GM18511 (cell line): Measurements from ENCODE around the gene CDH23.

ENCODE experiments used
- ATAC-seq: cut with Tn5 transposase; IDR thresholded peaks from one replicate; pipeline ENCODE4 v1.9.1; 2021; ENCODE audit warnings: mild to moderate bottlenecking, moderate library complexity; ENCODE audit not compliant: unreplicated experiment

CDH23 gene

GRCh38 chr10:71462062-71462935 is 65.6 kb downstream of the CDH23 start:
- no peak for ATAC-seq

GRCh38 chr10:71463111-71463510 is 66.4 kb downstream of the CDH23 start:
- ATAC-seq: no peak

DNA sequence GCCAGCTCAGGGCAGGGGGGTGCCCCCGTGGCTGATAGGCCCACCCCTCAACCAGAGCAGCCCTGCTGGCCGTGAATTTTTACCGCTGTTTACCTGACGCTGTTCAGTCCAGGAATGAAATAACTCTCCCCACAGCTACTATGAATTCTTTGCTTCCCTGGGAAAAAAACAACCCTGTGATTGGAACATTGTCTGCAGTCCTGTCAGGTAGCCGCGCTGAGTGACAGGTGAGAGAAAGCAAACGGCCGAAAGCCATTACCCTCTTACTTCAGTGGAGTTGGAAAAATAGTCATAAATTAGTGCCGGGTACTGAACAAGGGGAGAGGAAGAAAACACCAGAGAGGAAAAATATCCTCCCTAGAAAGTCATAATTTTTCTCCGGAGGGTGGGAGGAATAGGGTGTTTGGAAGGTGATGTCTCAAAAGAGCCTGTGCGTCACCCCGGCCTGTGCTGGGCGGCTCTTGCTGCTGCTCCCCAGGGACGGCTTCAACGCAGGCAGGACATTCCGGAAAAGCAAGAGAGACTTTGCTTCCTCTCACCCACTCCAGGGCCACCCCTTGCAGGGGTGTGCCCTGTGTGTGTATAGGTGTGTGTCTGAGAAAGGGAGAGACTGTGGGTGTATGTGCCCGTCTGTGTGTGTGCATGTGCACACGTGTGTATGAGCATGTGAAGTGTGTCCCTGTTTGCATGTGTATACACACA is 69.0 kb downstream of the CDH23 start:
- ATAC-seq: no peak

- ATAC-seq: no peak
Measured at GRCh38 chr10:71466330-71466729, 69.6 kb downstream of the CDH23 start.

DNA sequence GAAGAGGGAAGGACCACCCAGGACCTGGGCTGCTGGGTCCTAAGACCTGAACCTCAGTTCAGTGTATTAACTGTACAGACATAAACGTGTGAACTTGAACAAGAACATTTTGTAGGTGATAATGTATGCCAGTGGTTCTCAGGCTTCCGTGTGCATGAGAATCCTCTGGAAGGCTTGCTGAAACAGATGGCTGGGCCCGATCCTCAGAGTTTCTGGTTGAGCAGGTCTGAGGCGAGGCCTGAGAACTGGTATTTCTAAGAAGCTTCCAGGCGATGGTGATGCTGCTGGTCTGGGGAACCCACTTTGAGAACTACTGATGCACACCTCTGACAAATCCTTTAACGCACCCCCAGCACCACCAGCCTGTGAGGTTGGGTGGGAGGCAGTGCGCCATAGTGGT is 70.4 kb downstream of the CDH23 start:
- no peak for ATAC-seq

- ATAC-seq: no peak
Measured at GRCh38 chr10:71467569-71468362, 71.0 kb downstream of the CDH23 start.

GRCh38 chr10:71468363-71469094 is 71.8 kb downstream of the CDH23 start:
- no peak for ATAC-seq

DNA sequence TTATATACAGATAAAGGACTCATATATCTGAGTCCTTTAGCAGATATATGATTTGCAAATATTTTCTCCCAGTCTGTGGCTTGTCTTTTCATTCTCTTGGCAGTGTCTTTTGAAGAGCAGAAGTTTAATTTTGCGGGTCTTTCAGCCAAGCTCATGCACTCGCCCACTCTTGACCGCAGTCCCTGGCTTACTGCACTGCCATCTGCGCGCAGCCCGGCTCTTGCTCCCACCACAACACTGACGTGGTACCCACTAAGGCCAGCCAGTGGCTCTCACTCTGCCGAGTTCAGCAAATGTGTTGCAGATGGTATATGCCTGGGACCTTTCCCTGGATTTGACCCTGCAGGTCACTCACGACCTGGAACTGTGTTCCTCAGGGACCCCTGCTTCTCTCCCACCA is 74.3 kb downstream of the CDH23 start:
- ATAC-seq: no peak

- no peak for ATAC-seq
Measured at GRCh38 chr10:71471957-71472365, 75.2 kb downstream of the CDH23 start.

DNA sequence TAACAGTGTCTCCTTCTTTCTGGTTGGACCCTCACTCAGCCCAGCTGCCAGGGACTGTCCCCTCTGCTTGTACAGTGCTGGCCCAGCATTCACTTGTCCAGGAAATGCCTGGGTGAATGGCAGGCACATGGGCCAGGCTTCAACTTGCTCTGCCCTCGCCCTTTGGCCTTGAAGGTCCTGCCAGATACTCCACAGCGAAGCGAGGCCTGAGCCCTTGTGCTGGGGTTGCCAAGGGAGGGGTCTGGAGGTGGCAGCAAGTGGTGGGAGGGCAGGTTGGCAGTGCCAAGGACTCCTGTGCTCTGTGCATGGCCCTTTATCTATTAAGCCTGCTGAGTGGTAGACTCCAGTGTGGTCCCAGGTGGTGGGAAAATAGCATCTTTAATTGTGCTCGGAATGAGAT is 75.7 kb downstream of the CDH23 start:
- ATAC-seq: no peak

DNA sequence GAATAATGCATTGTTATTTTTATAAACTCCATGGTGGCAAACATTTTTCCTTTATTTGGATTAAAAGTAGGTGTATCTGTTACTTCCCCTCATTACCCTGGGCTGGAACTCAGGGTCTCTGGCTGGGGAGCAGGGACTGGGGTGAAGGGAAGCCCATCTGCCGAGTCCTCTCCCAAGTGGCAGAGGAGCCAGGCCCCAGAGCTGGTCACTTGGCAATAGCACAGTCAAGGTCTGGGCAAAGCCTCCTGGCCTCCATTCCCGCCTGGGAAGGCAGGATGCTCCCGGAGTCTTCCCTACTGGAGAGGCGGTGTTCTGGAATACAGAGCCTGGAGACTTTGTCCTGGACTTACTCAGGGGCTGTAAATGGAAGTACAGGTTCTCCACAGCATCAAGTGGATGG is 76.2 kb downstream of the CDH23 start:
- ATAC-seq: no peak

GRCh38 chr10:71473671-71474599 is 77.2 kb downstream of the CDH23 start:
- ATAC-seq: no peak

DNA sequence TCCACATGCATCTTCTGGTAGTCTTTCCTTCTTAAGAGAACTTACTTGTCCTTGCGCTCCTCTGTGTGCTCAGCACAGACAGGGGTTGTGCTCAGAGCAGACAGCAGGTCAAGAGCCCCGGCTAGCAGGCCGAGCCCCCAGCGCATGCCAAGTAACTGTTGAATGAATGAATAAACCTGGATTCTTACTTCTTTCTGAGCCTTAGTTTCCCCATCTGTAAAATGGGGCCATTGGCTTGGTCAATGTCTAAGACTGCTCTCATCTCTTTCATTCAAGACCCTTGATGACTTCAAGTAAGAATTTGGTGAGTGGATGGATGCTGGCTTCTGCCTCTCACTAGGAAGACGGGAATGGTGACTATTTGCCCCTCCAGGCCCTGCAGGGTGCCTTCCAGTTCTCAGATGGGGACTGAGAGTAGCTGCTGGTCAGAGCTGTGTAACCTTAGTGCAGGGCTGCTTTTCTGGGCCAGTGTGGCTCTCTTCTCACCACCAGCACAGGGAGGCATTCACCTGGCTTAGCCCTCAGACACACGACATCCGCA is 78.1 kb downstream of the CDH23 start:
- no peak for ATAC-seq

- no peak for ATAC-seq
Measured at GRCh38 chr10:71475243-71475871, 78.6 kb downstream of the CDH23 start.

DNA sequence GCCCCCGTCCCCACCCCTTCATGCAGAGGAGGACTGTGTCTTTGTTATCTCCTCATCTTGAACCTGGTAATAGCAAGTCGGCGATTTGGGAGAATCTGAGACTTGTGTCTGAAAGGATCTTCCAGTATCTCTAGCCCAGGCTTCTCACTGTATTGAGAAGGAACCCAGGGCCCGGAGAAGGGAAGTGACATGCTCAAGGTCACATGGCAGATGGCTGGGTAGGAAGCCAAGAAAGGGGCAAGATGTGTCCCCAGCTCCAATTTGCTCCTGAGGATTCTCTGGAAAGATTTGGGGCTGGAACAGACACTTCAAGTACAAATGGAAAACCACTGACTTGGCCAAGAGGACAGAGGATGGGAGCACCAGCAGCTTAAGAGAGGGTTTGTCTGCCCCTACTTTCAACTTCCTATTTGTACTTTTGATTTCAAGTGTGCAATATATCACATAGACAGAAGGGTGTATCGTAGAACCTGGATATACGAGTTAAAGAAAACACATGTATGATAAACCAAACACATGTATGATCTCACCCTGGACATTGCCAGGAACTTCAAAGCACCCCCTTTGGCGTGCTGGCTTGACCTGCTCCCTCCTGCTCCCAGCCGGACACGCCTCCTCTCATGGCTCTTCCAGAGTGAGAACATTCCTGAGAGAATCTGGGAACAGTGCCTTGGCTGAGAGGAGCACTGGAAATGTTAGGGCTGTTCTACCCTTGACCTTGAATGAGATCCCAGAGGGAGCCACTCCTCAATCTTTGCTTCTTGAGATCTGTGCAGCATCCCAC is 79.7 kb downstream of the CDH23 start:
- ATAC-seq: no peak

DNA sequence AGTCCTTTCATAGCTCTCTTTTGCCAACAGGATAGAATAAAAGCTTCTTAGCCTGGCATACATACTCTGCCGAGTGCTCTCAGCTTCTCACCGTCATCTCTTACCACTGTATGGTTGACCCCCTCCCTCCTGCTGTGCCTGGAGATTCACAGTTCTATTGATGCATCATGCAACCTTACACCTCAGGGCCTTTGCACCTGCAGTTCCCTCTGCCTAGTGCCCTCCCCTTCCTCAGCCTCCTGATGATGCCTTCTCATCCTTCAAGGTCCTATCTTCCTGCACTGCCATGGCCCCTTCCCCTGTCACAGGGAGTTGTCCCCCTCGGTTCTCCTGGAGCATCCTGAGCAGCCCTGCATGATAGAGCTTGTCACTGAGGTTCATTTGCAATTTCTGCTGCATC is 81.5 kb downstream of the CDH23 start:
- no peak for ATAC-seq

DNA sequence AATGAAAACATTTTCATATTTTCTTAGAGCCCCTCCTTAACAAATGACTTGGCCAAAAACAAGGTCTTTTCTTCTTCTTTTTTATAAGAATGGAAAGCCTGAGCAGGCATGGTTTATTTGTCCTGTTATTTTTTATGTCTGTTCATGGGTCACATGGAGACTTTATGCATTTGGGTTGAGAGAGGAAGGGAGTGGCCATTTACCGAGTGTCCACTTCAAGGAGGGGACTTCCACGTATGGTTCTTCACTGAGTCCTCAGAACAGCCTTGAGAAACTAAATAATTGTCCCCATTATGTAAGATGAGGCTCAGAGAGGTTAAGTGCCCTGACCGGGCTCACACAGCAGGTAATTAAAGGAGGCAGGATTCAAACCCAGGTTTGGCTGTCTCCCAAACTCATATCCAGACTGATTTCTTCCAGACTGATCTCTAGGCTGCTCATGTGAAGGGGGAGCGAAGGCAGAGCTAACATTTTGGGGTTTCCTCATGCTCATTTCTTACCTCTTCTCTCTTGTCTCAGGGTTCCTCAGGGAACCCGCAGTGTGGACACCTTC is 82.2 kb downstream of the CDH23 start:
- no peak for ATAC-seq

DNA sequence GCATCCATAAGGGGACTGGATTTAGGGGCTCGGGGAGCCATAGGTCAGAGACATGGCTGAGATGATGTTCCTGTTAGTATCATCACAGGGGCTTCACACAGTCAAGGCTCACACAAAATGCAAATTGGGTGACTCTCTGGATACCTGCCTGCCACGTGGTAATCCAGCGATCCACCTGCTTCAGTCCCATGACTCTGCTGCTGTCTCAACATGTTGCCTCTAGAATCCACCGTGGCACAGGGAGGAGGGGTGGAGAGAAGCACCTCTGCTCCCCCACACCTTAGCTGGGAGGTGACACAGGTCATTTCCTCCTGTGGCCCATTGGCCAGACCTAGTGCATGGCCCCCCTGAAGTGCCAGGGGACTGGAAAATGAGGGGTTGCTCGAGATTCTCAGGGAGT is 83.1 kb downstream of the CDH23 start:
- ATAC-seq: no peak
